NT2/D1 (cell line): ENCODE data around the gene GPHN.
"Not testable (repeated sequence)": the region's sequence is repeated elsewhere in the genome, so short reads cannot be mapped to it uniquely, and the experiment has no call there.

Source experiments
- DNase-seq: peaks from one replicate; pipeline ENCODE4 v3.0.0-alpha.2; 2011; ENCODE audit warnings: low read depth, low spot score
- H3K27me3 ChIP-seq: 2 replicates; pipeline ENCODE4 v1.6.0; 2011; ENCODE audit warnings: mild to moderate bottlenecking; ENCODE audit not compliant: insufficient read length, insufficient read depth
- H3K36me3 ChIP-seq: 2 replicates; pipeline ENCODE4 v1.6.1; 2011; ENCODE audit warnings: mild to moderate bottlenecking, low read length, mixed read lengths; ENCODE audit not compliant: insufficient read depth, insufficient read length
- H3K4me1 ChIP-seq: 2 replicates; pipeline ENCODE4 v1.5.1; 2011; ENCODE audit not compliant: insufficient read depth, insufficient read length
- H3K4me3 ChIP-seq: 2 replicates; pipeline ENCODE4 v1.5.1; 2011; ENCODE audit warnings: low read depth; ENCODE audit not compliant: insufficient read length
- H3K9ac ChIP-seq: 2 replicates; pipeline ENCODE4 v1.6.0; 2011; ENCODE audit warnings: low read depth; ENCODE audit not compliant: insufficient read length
- H3K9me3 ChIP-seq: 2 replicates; pipeline ENCODE4 v1.5.1; 2011; ENCODE audit warnings: mild to moderate bottlenecking, low read length; ENCODE audit not compliant: insufficient read depth
- SUZ12 ChIP-seq: IDR thresholded peaks from 2 replicates; pipeline ENCODE4 v1.6.1; 2011; ENCODE audit not compliant: insufficient read length, insufficient read depth; ENCODE audit errors: extremely low read depth
- YY1 ChIP-seq: IDR thresholded peaks from 2 replicates; pipeline ENCODE4 v1.6.1; 2011; ENCODE audit not compliant: insufficient read length, insufficient read depth
- ZNF274 ChIP-seq: IDR thresholded peaks from 2 replicates; pipeline ENCODE4 v1.6.1; 2011; ENCODE audit warnings: mild to moderate bottlenecking, low read depth, low read length

GPHN gene

GRCh38 chr14:66539034-66539433 is 31.1 kb downstream of the GPHN start:
- no peaks in the 10 kb centered on the region for H3K9me3 ChIP-seq
- no peak overlapping the region for H3K4me3 ChIP-seq
- no peak for DNase-seq
- H3K9ac ChIP-seq: no peak overlapping the region
- TF ChIP-seq ZNF274: no peak
- no peak for TF ChIP-seq YY1
- TF ChIP-seq SUZ12: no peak
- H3K27me3 ChIP-seq: no peaks in the 10 kb centered on the region
- no peaks in the 10 kb centered on the region for H3K4me1 ChIP-seq
- no peaks in the 10 kb centered on the region for H3K36me3 ChIP-seq

- no peak for DNase-seq
- no peaks in the 10 kb centered on the region for H3K36me3 ChIP-seq
- H3K27me3 ChIP-seq: no peaks in the 10 kb centered on the region
- H3K4me1 ChIP-seq: no peaks in the 10 kb centered on the region
- no peaks in the 10 kb centered on the region for H3K9me3 ChIP-seq
- no peak overlapping the region for H3K4me3 ChIP-seq
- H3K9ac ChIP-seq: no peak overlapping the region
- TF ChIP-seq SUZ12 (no peak), YY1 (no peak), ZNF274 (no peak)
Measured at GRCh38 chr14:66540038-66540437, 32.1 kb downstream of the GPHN start.

- Histone ChIP-seq H3K4me1 (no peaks in the 10 kb centered on the region), H3K36me3 (no peaks in the 10 kb centered on the region), H3K27me3 (no peaks in the 10 kb centered on the region), H3K9me3 (no peaks in the 10 kb centered on the region), H3K4me3 (no peak overlapping the region), H3K9ac (no peak overlapping the region)
- TF ChIP-seq ZNF274 (no peak), SUZ12 (no peak), YY1 (no peak)
- no peak for DNase-seq
Measured at GRCh38 chr14:66541627-66542026, 33.7 kb downstream of the GPHN start.

- H3K36me3 ChIP-seq: no peaks in the 10 kb centered on the region
- H3K4me3 ChIP-seq: no peak overlapping the region
- no peak overlapping the region for H3K9ac ChIP-seq
- no peaks in the 10 kb centered on the region for H3K27me3 ChIP-seq
- TF ChIP-seq YY1 (no peak), ZNF274 (no peak), SUZ12 (no peak)
- DNase-seq: no peak
- H3K4me1 ChIP-seq: no peaks in the 10 kb centered on the region
- peaks cover 7% of the 10 kb centered on the region; the same call in 1 of the 2 replicates for H3K9me3 ChIP-seq
Measured at GRCh38 chr14:66543996-66544395, 36.0 kb downstream of the GPHN start.

- H3K9ac ChIP-seq, H3K9me3 ChIP-seq, H3K4me3 ChIP-seq, DNase-seq, H3K4me1 ChIP-seq, H3K27me3 ChIP-seq, H3K36me3 ChIP-seq: not testable (repeated sequence)
Measured at GRCh38 chr14:66545191-66545590, 37.2 kb downstream of the GPHN start.

- not testable (repeated sequence) for H3K4me3 ChIP-seq, H3K4me1 ChIP-seq
Measured at GRCh38 chr14:66545751-66546150, 37.8 kb downstream of the GPHN start.

GRCh38 chr14:66563731-66564130 is 55.8 kb downstream of the GPHN start:
- TF ChIP-seq ZNF274 (no peak), SUZ12 (no peak), YY1 (no peak)
- Histone ChIP-seq H3K9me3 (no peaks in the 10 kb centered on the region), H3K4me3 (no peak overlapping the region), H3K36me3 (no peaks in the 10 kb centered on the region), H3K27me3 (no peaks in the 10 kb centered on the region), H3K4me1 (no peaks in the 10 kb centered on the region), H3K9ac (no peak overlapping the region)
- DNase-seq: no peak

More at GRCh38 chr14:66545751-66546150, 37.8 kb downstream of the GPHN start:
- not testable (repeated sequence) for H3K9me3 ChIP-seq, DNase-seq, H3K27me3 ChIP-seq, H3K36me3 ChIP-seq, H3K9ac ChIP-seq

- H3K27me3 ChIP-seq: no peaks in the 10 kb centered on the region
- TF ChIP-seq ZNF274 (no peak), SUZ12 (no peak), YY1 (no peak)
- no peak overlapping the region for H3K9ac ChIP-seq
- H3K36me3 ChIP-seq: no peaks in the 10 kb centered on the region
- no peak overlapping the region for H3K4me3 ChIP-seq
- H3K4me1 ChIP-seq: no peaks in the 10 kb centered on the region
- no peaks in the 10 kb centered on the region for H3K9me3 ChIP-seq
- DNase-seq: no peak
Measured at GRCh38 chr14:66568220-66568619, 60.3 kb downstream of the GPHN start.
